ENCODE results near the gene EFL1. TPM values are rescaled to one million over a fixed set of nuclear protein-coding genes. Genes with fewer than 3 reads are reported as not detected.

Gene EFL1
- total and polyA plus RNA-seq, 9 of the 15 experiments (the other 6 are each of a cell fraction or from before 2014, with no cell fraction given) = 4.8 to 32.5 (median 16.9) TPM

- TF ChIP-seq E2F6 (IDR thresholded peaks at IDR 0.05; ENCODE audit: borderline replicate concordance in 1 of 2, extremely low read depth in 1 of 2, insufficient read depth in 1 of 2, insufficient read length in 1 of 2, low read depth in 1 of 2, low read length in 1 of 2, poor library complexity in 1 of 2, severe bottlenecking in 1 of 2) (peak; percentile 56 to 86), BRD4 (IDR thresholded peaks at IDR 0.05) (no peak), PKNOX1 (IDR thresholded peaks at IDR 0.05) (peak; percentile 91), HDAC6 (IDR thresholded peaks at IDR 0.05; ENCODE audit: low read depth, low read length) (no peak), RBBP5 (IDR thresholded peaks at IDR 0.05; ENCODE audit: borderline replicate concordance, insufficient read depth, low read length, poor library complexity, severe bottlenecking) (peak; percentile 78), FOXO4 (CRISPR knock-in tag; IDR thresholded peaks at IDR 0.05) (no peak), MAZ (CRISPR knock-in tag; conservative IDR thresholded peaks at IDR 0.05 in 1 of 2, IDR thresholded peaks at IDR 0.05 in 1 of 2) (peak; percentile 66 to 68), ZZZ3 (IDR thresholded peaks at IDR 0.05) (no peak), CHD2 (IDR thresholded peaks at IDR 0.05; ENCODE audit: low read depth, low read length) (no peak), NKRF (IDR thresholded peaks at IDR 0.05; ENCODE audit: borderline replicate concordance) (peak; percentile 65), ZNF79 (CRISPR knock-in tag; IDR thresholded peaks at IDR 0.05; ENCODE audit: low read depth) (no peak), ZBTB8A (IDR thresholded peaks at IDR 0.05; ENCODE audit: partially characterized antibody) (no peak), ZNF282 (CRISPR knock-in tag; IDR thresholded peaks at IDR 0.05) (no peak), STAT5A (IDR thresholded peaks at IDR 0.05; ENCODE audit: borderline replicate concordance, low read length) (no peak), ZNF449 (CRISPR knock-in tag; IDR thresholded peaks at IDR 0.05) (no peak), ZBED1 (IDR thresholded peaks at IDR 0.05) (no peak), PHB (CRISPR knock-in tag; IDR thresholded peaks at IDR 0.05) (no peak), ASH1L (IDR thresholded peaks at IDR 0.05; ENCODE audit: borderline replicate concordance, low read depth, partially characterized antibody) (no peak), BMI1 (IDR thresholded peaks at IDR 0.05; ENCODE audit: low read length) (peak; percentile 80)
These were observed at the start of gene EFL1, which contains the start of gene SAXO2 (continued) for GRCh38 chr15:82262422-82263026.

All from K562 (cell line).